Upper lobe of right lung (tissue), 1 donor: ENCODE results near the gene NDUFB5. TPM values are rescaled to one million over a fixed set of nuclear protein-coding genes. Genes with fewer than 3 reads are reported as not detected.
"Not testable (repeated sequence)": the region's sequence is repeated elsewhere in the genome, so short reads cannot be mapped to it uniquely, and the experiment has no call there.

Source experiments
- ATAC-seq: fragments of 200-7000 bp; cut with Tn5 transposase; one replicate; pipeline ENCODE4 v1.9.1; 2020; ENCODE audit warnings: mild to moderate bottlenecking, moderate library complexity
- DNase-seq: peaks from one replicate; pipeline ENCODE4 v3.0.0-alpha.2; 2020
- H3K27ac ChIP-seq: fragments of 200-600 bp; one replicate; pipeline ENCODE4 v1.8.0; 2022
- H3K27me3 ChIP-seq: fragments of 200-600 bp; one replicate; pipeline ENCODE4 v1.8.0; 2022; ENCODE audit warnings: mild to moderate bottlenecking
- H3K36me3 ChIP-seq: fragments of 200-600 bp; one replicate; pipeline ENCODE4 v1.8.0; 2022
- H3K4me1 ChIP-seq: fragments of 200-600 bp; one replicate; pipeline ENCODE4 v1.8.0; 2022
- H3K4me3 ChIP-seq: fragments of 200-600 bp; one replicate; pipeline ENCODE4 v1.8.0; 2022; ENCODE audit warnings: mild to moderate bottlenecking
- H3K9me3 ChIP-seq: fragments of 200-600 bp; one replicate; pipeline ENCODE4 v1.8.0; 2022
- intact Hi-C: fragments of 100-400 bp; cut with DNase I; formaldehyde crosslinking; loops from one replicate; pipeline ENCODE4 v1.11.0; 2022
- total RNA-seq: library from RNA; stranded (reverse); fragmentation: NEBNext Ultra II Directional; extraction: Animal tissue kit (Norgen Biotek cat#: 25700); gene quantifications from one replicate; pipeline ENCODE4 v1.2.1, GENCODE V29; 2021
- TF ChIP-seq, protein P1 (sequence below): fragments of 200-600 bp; IDR thresholded peaks from one replicate; pipeline ENCODE4 v1.8.0; 2022; ENCODE audit warnings: antibody characterized with exemption
- donor health status: DM: no; HTN: yes; CAD: no; lungs with severe emphysema.

Gene NDUFB5
- total RNA-seq, 1 donor from 2014 or later, result 92.0 TPM

DNA sequence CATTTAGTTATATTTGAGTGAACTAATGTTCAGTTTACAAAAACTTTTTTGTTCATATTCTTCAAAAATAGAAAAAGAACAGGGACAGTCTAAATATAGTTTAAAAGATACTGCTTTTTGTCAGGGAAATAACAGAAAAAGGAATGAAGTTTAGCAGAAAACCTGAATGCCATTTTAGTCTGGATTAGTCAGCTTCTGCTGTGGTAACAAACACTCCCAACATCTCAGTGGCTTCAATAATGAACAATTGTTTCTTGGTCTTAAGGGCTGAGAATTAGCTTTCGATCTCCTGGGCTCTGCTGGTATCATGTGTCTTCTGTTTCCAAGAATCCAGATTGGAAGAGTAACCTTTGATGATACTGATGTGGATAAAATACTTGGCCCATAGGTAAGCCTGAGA lies 35.9 kb downstream of the NDUFB5 start:
- TF ChIP-seq, protein P1, sequence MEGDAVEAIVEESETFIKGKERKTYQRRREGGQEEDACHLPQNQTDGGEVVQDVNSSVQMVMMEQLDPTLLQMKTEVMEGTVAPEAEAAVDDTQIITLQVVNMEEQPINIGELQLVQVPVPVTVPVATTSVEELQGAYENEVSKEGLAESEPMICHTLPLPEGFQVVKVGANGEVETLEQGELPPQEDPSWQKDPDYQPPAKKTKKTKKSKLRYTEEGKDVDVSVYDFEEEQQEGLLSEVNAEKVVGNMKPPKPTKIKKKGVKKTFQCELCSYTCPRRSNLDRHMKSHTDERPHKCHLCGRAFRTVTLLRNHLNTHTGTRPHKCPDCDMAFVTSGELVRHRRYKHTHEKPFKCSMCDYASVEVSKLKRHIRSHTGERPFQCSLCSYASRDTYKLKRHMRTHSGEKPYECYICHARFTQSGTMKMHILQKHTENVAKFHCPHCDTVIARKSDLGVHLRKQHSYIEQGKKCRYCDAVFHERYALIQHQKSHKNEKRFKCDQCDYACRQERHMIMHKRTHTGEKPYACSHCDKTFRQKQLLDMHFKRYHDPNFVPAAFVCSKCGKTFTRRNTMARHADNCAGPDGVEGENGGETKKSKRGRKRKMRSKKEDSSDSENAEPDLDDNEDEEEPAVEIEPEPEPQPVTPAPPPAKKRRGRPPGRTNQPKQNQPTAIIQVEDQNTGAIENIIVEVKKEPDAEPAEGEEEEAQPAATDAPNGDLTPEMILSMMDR, result no peak
- Histone ChIP-seq H3K27me3 (no peaks in the 10 kb centered on the region), H3K27ac (no peak overlapping the region), H3K4me1 (peaks cover 3% of the 10 kb centered on the region), H3K36me3 (no peaks in the 10 kb centered on the region), H3K4me3 (no peak overlapping the region), H3K9me3 (no peaks in the 10 kb centered on the region)
- DNase-seq (no peak), ATAC-seq (no peak)
- intact Hi-C loops, result no loop called here

DNA sequence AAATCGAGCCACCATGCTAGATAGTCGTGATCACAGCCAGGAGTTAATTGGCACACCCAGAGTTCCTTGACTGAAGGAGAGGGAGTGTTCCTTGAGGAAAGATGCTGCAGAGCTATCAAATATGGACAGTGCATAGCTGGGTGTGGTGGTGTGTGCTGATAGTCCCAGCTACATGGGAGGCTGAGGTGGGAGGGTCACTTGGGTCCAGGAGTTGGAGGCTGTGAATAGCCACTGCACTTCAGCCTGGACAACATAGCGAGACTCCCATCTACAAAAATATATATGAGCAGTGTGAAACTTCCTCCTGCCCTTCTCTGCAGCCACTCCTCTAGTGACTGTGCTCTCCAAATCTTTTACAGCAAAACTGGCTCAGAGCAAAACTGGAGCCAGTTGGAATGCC lies 38.3 kb downstream of the NDUFB5 start:
- TF ChIP-seq, protein P1, result no peak
- ATAC-seq, result no peak

DNA sequence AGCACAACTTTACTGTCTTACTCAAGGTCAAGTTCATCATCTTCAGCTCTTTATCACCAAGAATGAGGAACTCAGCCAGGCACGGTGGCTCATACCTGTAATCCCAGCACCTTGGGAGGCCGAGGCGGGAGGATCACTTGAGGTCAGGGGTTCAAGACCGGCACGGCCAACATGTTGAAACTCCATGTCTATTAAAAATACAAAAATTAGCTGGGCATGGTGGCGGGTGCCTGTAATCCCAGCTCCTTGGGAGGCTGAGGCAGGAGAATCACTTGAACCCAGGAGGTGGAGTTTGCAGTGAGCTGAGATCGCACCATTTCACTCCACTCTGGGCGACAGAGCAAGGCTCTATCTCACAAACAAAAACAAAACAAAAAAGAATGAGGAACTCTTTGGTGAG lies 39.2 kb downstream of the NDUFB5 start:
- H3K36me3 ChIP-seq, H3K4me1 ChIP-seq, H3K27me3 ChIP-seq, intact Hi-C loops, H3K4me3 ChIP-seq, DNase-seq, ATAC-seq, H3K9me3 ChIP-seq: not testable (repeated sequence)
- peak overlapping the region; percentile 47 for H3K27ac ChIP-seq

More for the DNA sequence above, 38.3 kb downstream of the NDUFB5 start:
- peaks cover 3% of the 10 kb centered on the region for H3K4me1 ChIP-seq
- H3K4me3 ChIP-seq, result no peak overlapping the region
- H3K9me3 ChIP-seq, result no peaks in the 10 kb centered on the region
- intact Hi-C loops, result no loop called here
- H3K27me3 ChIP-seq, result no peaks in the 10 kb centered on the region
- no peaks in the 10 kb centered on the region for H3K36me3 ChIP-seq
- no peak overlapping the region for H3K27ac ChIP-seq
- DNase-seq, result no peak

DNA sequence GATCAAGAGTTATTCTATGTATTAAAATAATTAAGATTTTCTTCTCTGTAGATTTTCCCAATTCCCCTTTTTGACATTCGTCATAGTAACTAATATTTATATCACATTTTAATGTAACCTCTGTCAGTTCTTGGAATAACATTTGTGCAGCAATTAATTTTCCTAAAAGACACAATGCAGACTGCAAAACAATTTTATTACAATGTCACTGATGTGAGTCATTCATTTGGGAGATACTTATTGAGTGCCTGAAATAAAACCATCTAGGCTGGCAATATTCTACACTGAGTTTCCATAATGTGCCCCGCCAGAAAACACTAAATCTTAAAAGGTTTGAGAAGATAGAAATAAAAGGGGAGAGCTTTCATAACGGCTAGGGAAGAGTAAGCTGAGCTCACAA lies 41.6 kb downstream of the NDUFB5 start:
- Histone ChIP-seq H3K27ac (no peak overlapping the region), H3K36me3 (no peaks in the 10 kb centered on the region), H3K4me3 (no peak overlapping the region), H3K4me1 (peaks cover 3% of the 10 kb centered on the region), H3K9me3 (no peaks in the 10 kb centered on the region), H3K27me3 (no peaks in the 10 kb centered on the region)
- intact Hi-C loops, result no loop called here
- ATAC-seq, result no peak
- no peak for DNase-seq
- TF ChIP-seq, protein P1, result no peak

- H3K36me3 ChIP-seq, result no peaks in the 10 kb centered on the region
- no peak for DNase-seq
- ATAC-seq, result no peak
- no peaks in the 10 kb centered on the region for H3K27me3 ChIP-seq
- H3K4me1 ChIP-seq, result peaks cover 5% of the 10 kb centered on the region
- intact Hi-C loops, result no loop called here
- no peaks in the 10 kb centered on the region for H3K9me3 ChIP-seq
- TF ChIP-seq, protein P1, result no peak
- peak overlapping the region; percentile 90 for H3K27ac ChIP-seq
- peak overlapping the region; percentile 80 for H3K4me3 ChIP-seq
Observed at GRCh38 chr3:179651687-179652446, 47.3 kb downstream of the NDUFB5 start.

DNA sequence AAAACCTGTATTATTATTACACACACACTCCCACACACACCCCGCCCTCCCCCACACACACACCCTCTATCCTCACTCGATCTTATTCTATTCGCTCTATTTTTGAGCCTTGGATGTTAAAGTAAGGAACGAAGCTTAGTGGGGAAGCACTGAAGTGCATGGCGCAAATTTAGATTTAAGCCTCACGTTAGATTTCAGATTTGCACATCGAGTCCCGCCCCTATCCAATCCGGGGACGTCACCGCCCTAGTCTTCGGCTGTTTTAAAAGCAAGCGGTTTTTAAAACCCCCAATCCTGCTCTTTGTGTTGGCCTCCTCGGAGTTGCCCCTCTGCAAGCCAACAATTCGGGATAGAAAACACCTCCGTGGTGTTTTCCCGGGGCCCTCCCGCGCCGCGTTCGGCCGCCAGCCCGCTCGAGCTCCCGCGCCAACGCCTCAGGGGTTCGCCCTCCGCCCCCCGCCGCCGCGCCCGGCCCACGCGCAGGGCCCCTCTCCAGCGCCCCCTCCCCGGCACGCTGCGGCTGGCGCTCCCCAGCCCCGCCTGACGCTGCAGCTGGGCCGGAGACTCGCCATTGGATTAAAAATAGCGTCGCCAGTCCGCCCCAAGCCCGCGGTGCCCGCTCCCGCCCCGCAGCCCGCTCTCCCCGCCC lies 48.0 kb downstream of the NDUFB5 start, which contains the start of gene USP13:
TSS of gene USP13 (plus strand) at position 594 of the 649 bp plus-strand sequence. CDS start 186 bp downstream, outside the sequence.
- peak; percentile 85 for ATAC-seq
- H3K9me3 ChIP-seq, result no peaks in the 10 kb centered on the region
- H3K27ac ChIP-seq, result peak within 1 kb of the TSS; percentile 90
- TF ChIP-seq, protein P1, result no peak
- H3K4me3 ChIP-seq, result peak within 1 kb of the TSS; percentile 80
- intact Hi-C loops, result no loop called here
- peaks cover 5% of the 10 kb centered on the region for H3K4me1 ChIP-seq
- no peaks in the 10 kb centered on the region for H3K27me3 ChIP-seq
- peak; percentile 86 for DNase-seq
- no peaks in the 10 kb centered on the region for H3K36me3 ChIP-seq
